ENCODE data around the gene BNIP5. TPM values are rescaled to one million over a fixed set of nuclear protein-coding genes. Genes with fewer than 3 reads are reported as not detected.

BNIP5 gene
- total RNA-seq, 2 donors from 2014 or later: 0.33 to 0.52 TPM

DNA sequence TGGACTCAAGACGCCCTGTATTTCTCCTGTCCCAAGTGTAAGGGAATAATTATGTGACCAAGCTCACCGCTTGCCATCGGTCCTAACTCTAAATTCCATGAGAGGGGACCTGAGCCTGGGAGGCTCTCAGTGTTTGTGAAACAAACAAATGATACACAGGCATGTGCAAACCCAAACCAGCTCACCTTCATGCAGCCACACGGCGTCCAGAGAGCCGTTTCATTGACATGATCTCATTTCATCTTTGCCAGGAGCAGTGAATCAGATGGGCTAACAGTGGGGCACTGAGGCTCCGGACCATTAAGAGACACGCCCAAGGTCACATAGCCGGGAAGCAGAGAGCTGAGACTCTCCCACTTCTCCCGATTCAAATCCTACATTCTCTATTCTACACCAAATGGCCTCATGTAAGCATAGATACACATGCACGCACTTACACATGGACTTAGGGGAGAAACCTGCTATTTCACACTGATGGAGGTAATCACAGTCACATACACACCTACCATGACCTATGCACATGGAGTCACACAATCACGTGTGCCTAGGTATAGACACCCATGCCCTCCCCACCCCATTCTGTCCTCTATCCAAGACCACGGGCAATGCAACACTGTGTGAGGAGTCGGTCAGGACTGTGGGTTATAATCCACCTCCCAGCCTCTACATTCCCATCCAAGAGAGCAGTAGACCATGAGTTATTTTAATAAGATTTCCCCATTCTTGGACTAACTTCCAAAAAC lies 1.1 kb downstream of the BNIP5 start:
- ATAC-seq (peak; percentile 4), DNase-seq (no peak)
- no peaks in the 10 kb centered on the region for H3K9me3 ChIP-seq
- H3K36me3 ChIP-seq (replicated peaks in 1 of 2; ENCODE audit: insufficient read depth in 1 of 2, low read depth in 2 of 2): no peaks in the 10 kb centered on the region
- H3K27me3 ChIP-seq: no peaks in the 10 kb centered on the region
- no peak overlapping the region for H3K4me3 ChIP-seq
- TF ChIP-seq POLR2A (IDR thresholded peaks at IDR 0.05): no peak
- TF ChIP-seq, protein P1, sequence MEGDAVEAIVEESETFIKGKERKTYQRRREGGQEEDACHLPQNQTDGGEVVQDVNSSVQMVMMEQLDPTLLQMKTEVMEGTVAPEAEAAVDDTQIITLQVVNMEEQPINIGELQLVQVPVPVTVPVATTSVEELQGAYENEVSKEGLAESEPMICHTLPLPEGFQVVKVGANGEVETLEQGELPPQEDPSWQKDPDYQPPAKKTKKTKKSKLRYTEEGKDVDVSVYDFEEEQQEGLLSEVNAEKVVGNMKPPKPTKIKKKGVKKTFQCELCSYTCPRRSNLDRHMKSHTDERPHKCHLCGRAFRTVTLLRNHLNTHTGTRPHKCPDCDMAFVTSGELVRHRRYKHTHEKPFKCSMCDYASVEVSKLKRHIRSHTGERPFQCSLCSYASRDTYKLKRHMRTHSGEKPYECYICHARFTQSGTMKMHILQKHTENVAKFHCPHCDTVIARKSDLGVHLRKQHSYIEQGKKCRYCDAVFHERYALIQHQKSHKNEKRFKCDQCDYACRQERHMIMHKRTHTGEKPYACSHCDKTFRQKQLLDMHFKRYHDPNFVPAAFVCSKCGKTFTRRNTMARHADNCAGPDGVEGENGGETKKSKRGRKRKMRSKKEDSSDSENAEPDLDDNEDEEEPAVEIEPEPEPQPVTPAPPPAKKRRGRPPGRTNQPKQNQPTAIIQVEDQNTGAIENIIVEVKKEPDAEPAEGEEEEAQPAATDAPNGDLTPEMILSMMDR (IDR thresholded peaks at IDR 0.05): no peak
- WGBS, 2 donors: 52 to 62% methylated on average over 12 to 14 of the region's 14 CpGs
- H3K4me1 ChIP-seq: peaks cover 32% of the 10 kb centered on the region
- intact Hi-C loops (cut with DNase I): no loop called here
- peak overlapping the region in 3 of 4 donors; percentile 29 to 68 (median 56) for H3K27ac ChIP-seq

DNA sequence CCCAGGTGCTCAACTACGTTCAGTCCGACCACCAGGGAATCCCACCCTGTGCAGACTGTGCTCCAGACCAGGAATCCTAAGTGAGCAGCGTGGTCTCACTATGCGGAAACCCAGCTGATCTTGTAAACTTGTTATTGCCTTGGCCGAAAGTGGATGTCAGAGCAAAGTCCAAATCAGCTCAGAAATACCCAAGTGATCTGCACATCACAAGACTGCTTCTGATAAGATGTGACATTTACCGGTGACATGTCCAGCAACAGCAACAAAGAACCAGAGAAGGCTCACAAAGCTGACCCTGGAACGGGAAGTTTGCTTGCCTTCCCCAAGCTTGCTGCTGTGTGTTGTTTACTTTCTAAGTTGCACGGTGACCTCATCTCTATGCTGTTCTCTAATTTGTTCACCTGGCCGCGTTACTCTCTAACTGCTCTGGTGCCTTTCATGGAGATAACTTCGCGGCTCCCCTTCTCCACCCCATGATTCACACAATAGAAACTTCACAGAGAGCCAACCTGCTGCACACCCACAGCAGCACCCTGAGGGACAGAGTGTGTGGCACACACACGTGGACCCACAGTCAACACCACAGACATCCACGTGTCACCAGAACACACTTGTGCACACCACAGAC lies 1.7 kb downstream of the BNIP5 start:
- Histone ChIP-seq H3K27ac (peak overlapping the region in 3 of 4 donors; percentile 29 to 68 (median 56)), H3K27me3 (no peaks in the 10 kb centered on the region)

DNA sequence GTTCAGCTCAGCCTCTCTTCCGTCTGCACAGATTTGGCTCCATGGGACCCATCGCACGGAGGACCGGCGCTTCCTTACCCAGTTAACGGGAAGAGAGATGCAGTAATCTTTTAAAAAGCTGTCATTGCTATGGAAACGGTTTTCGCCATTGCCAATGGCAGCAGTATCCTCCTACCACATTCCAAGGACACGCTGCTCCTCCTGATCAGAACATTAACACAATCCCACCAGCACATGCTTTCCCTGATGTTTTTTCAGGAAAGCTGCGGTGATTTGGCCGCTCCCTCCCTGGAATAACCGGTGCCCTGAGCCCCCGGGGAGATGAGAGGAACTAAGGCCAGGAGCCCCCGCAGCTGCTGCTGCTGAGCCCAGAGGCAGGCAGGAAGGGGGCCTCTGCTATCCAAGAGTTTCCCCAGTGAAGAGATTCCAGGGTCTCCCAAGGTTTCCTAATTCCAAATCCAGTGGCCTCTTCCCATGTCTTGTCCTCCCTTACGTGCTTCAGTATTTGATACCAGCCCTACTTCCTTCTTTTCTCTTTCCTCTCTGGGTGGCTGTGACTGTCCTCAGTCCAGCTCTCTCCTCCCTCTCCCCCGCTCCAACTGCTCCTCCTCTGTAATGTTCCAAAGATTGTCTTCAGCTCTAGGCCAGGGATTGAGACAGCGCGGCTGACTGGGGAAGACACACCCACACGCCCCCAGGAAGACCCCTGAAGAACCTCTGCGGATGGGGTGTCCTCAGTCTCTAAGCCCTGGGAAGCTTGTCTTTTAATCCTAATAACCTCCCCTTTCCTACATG lies 2.6 kb downstream of the BNIP5 start:
- ATAC-seq (no peak), DNase-seq (no peak)
- Histone ChIP-seq H3K27me3 (no peaks in the 10 kb centered on the region), H3K4me3 (no peak overlapping the region), H3K27ac (peak overlapping the region in 3 of 4 donors; percentile 29 to 68 (median 56)), H3K9me3 (no peaks in the 10 kb centered on the region), H3K4me1 (peaks cover 30% of the 10 kb centered on the region), H3K36me3 (replicated peaks in 1 of 2; ENCODE audit: insufficient read depth in 1 of 2, low read depth in 2 of 2) (no peaks in the 10 kb centered on the region)
- TF ChIP-seq, protein P1 (IDR thresholded peaks at IDR 0.05): no peak
- no peak for TF ChIP-seq POLR2A (IDR thresholded peaks at IDR 0.05)
- 68 to 88% methylated on average over 20 of the region's 20 CpGs for WGBS, 2 donors
- intact Hi-C loops (cut with DNase I): no loop called here

More for the DNA sequence above, 1.7 kb downstream of the BNIP5 start:
- peaks cover 30% of the 10 kb centered on the region for H3K4me1 ChIP-seq
- no peak overlapping the region for H3K4me3 ChIP-seq
- TF ChIP-seq, protein P1 (IDR thresholded peaks at IDR 0.05): no peak
- peak in 1 of 3 donors; percentile 17 for TF ChIP-seq POLR2A (IDR thresholded peaks at IDR 0.05)
- no peaks in the 10 kb centered on the region for H3K9me3 ChIP-seq
- DNase-seq (peak; percentile 50 to 65 (median 58)), ATAC-seq (peak; percentile 89)
- WGBS, 2 donors: 31 to 42% methylated on average over 14 of the region's 14 CpGs
- H3K36me3 ChIP-seq (replicated peaks in 1 of 2; ENCODE audit: insufficient read depth in 1 of 2, low read depth in 2 of 2): no peaks in the 10 kb centered on the region
- intact Hi-C loops (cut with DNase I): no loop called here

DNA sequence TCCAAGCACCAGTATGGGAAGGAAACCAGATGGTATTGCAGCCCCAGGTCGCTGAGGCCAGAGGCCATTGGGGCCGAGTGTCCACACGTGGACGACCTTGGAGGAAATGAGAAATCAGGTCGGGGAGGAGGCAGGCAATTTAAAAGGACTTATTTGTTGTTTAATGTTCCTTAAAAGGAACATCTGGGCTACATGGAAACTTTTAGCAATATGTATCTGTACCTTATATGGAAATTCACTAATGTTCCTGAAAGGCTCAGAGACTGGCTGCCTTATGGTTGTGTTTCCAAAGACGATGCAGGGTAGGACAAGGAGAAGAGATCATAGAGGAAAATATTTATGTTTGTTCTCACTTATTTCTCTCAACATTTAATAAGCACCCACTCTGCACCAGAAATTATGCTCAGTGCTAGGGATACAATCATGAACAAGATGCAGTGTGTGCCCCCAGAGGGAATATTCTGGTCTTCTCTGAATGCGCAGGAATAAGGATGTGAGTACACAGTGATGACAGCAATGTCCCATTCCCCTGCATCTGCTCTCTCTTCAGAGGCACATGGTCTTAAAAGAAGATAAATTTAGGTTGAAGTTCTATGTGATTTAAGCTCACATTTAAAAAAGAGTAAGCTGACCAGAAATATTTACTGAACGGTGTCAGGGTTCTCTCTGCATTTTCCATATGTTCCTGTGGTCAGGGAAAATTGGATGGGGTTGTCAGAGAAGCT lies 3.4 kb downstream of the BNIP5 start:
- intact Hi-C loops (cut with DNase I): no loop called here
- H3K9me3 ChIP-seq: no peaks in the 10 kb centered on the region
- ATAC-seq: no peak
- no peak for TF ChIP-seq POLR2A (IDR thresholded peaks at IDR 0.05)
- TF ChIP-seq, protein P1 (IDR thresholded peaks at IDR 0.05): no peak
- peaks cover 30% of the 10 kb centered on the region for H3K4me1 ChIP-seq
- H3K27me3 ChIP-seq: no peaks in the 10 kb centered on the region
- peak in 3 of 4 donors; percentile 31 to 48 (median 36) for DNase-seq
- no peak overlapping the region for H3K4me3 ChIP-seq
- peak overlapping the region in 1 of 4 donors; percentile 3 for H3K27ac ChIP-seq
- WGBS, 2 donors: 43 to 49% methylated on average over 8 of the region's 8 CpGs
- H3K36me3 ChIP-seq (replicated peaks in 1 of 2; ENCODE audit: insufficient read depth in 1 of 2, low read depth in 2 of 2): no peaks in the 10 kb centered on the region
